DMS 273 (cell line): ENCODE measurements around the gene NTSR1.

ENCODE experiments used
- DNase-seq: peaks from one replicate; lab custom pipeline; 2025; ENCODE audit not compliant: unreplicated experiment; lab: John Stamatoyannopoulos, UW

NTSR1 gene

GRCh38 chr20:62692801-62693523 lies 15.7 kb upstream of the NTSR1 start:
- DNase-seq: no peak

GRCh38 chr20:62693524-62693922 lies 15.1 kb upstream of the NTSR1 start:
- DNase-seq: no peak

- DNase-seq: no peak
Measured at GRCh38 chr20:62694106-62694505, 14.5 kb upstream of the NTSR1 start.

- DNase-seq: no peak
Measured at GRCh38 chr20:62694868-62695267, 13.8 kb upstream of the NTSR1 start.

- DNase-seq: no peak
Measured at GRCh38 chr20:62695448-62696414, 12.9 kb upstream of the NTSR1 start.

GRCh38 chr20:62696434-62696957 lies 12.1 kb upstream of the NTSR1 start:
- DNase-seq: no peak

- DNase-seq: no peak
Measured at GRCh38 chr20:62696989-62697388, 11.6 kb upstream of the NTSR1 start.

GRCh38 chr20:62697468-62697912 lies 11.1 kb upstream of the NTSR1 start:
- no peak for DNase-seq

GRCh38 chr20:62698231-62698630 lies 10.4 kb upstream of the NTSR1 start:
- no peak for DNase-seq

GRCh38 chr20:62699296-62699695 lies 9.3 kb upstream of the NTSR1 start:
- DNase-seq: no peak

GRCh38 chr20:62699741-62700140 lies 8.9 kb upstream of the NTSR1 start:
- DNase-seq: no peak

- DNase-seq: peak; percentile 46
Measured at GRCh38 chr20:62700261-62700930, 8.2 kb upstream of the NTSR1 start.

- no peak for DNase-seq
Measured at GRCh38 chr20:62701161-62702012, 7.2 kb upstream of the NTSR1 start.

GRCh38 chr20:62702013-62702300 lies 6.7 kb upstream of the NTSR1 start:
- no peak for DNase-seq

GRCh38 chr20:62702895-62703852 lies 5.5 kb upstream of the NTSR1 start:
- peak; percentile 90 for DNase-seq

- no peak for DNase-seq
Measured at GRCh38 chr20:62703853-62704228, 4.8 kb upstream of the NTSR1 start.

- DNase-seq: peak; percentile 98
Measured at GRCh38 chr20:62704341-62704948, 4.2 kb upstream of the NTSR1 start.

GRCh38 chr20:62705627-62706026 lies 3.0 kb upstream of the NTSR1 start:
- DNase-seq: no peak

GRCh38 chr20:62706344-62706743 lies 2.3 kb upstream of the NTSR1 start:
- DNase-seq: no peak
